CD4-positive, alpha-beta T cell treated with Interleukin-17A for 1 hour (primary cell): ENCODE data around the gene SOX3.

Experiments
- DNase-seq: peaks from one replicate; pipeline ENCODE4 v3.0.0-alpha.2; 2020

Gene SOX3

DNA sequence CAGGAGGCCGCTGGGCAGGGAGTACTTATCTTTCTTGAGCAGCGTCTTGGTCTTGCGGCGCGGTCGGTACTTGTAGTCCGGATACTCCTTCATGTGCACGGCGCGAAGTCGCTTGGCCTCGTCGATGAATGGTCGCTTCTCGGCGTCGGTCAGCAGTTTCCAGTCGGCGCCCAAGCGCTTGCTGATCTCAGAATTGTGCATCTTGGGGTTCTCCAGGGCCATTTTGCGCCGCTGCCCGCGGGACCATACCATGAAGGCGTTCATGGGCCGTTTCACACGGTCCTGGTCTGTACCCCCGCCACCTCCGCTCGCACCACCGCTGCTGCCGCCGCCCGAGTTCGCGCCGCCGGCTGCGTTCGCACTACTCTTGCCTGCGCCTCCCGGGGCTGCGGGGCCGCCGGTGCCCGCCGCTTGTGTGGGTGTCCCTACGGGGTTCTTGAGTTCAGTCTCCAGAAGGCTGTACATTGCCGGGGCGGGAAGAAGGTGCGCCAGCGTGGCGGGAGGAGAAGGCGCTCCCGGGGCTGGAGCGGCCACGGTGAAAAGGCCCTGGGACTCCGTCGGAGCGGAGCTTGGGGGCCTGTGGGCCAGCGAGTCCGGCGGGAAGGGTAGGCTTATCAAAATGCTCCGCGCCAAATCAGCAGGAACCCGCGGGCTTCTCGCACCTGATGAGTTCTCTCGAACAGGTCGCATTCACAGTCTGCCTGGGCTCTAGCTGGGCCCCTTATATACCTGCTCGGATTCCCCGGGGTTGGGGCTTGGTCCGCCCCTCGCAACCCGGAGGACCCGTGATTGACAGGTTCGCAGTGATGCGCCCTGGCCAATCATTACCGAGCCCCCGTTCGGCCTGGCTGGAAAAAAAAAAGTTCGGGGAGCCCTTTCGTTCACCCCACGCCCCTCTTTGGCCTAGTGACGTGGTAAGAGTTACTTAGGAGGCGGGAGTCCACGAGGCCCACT is at the start of gene SOX3:
TSS of gene SOX3 (minus strand) at position 699 of the 954 bp plus-strand sequence. CDS start at position 690, 9 bp downstream.
- DNase-seq: no peak

DNA sequence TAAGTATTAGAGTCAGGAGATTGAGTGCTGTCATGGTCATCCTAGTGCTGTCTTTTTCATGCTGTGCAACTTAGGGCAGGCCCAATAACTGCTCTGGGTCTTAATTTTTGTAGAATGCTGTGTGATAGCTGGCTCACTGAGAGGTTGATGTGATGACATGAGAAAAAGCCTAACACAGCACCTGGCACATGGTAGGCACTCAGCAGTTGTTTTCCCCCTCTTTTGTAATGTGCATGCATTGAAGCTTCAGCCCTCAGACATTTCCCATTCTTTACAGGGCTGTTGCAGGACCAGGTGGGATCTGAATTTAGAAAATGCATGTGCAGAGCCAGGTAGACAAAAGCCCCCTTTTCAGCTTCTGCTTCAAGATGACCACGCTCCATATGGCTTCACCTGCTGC is 44.1 kb upstream of the SOX3 start:
- DNase-seq: no peak

DNA sequence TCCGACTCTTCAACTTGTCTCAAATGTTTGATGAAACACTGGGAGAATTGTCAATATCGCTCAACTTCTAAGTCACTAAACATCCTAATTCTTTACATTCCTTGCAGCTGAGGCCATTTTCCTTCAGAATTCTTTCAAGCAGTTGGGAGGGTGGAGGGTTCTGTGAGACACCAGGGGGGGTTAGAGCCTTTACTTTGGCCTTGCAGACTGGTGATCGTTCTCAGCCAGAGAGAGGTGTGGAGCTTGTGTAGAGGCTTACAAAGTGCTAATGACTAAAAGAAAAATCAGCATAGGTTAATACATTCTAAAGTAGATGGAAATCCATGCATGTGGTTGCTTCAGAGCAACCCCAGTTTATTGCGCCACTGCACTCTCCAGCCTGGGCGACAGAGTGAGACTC is 21.3 kb upstream of the SOX3 start:
- no peak for DNase-seq

GRCh38 chrX:140525448-140525847 is 20.6 kb upstream of the SOX3 start:
- no peak for DNase-seq

- DNase-seq: no peak
Observed at GRCh38 chrX:140524556-140524955, 19.7 kb upstream of the SOX3 start.

DNA sequence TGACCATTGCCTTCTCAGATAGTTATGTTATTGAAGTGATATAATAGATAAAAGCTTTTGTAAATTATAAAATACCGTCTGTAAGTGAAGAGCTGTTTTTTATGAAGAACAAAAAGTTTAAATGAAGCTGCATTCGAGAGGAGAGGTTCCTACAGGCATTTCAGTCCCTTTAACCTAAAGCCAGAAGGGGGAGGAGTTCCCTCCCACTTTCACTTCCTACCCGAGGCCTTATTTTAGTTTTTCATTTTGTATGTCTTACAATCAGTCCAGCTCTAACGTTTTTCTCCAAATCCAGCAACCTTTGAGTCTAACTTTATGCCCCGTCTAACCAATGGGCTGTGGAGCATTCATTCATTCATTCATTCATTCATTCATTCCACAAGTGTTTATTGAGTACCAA is 16.5 kb upstream of the SOX3 start:
- no peak for DNase-seq

DNA sequence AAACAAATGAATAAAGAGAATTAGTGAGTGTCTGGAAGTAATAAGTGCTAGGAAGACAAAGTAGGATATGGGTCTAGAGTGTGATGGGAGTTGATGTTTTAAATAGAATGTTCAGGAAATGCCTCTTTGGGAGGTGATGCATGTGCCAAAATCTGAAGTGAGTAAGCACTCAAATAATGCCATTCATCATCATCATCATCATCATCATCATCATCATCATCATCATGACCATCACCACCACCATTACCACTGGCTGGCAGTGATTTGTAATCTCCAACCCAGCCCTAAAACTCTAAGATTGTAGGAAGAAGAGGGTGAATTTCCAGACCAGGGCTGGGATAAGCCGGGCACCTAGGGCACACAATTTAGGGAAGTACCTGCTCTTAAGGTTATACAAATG is 9.7 kb upstream of the SOX3 start:
- DNase-seq: no peak

DNA sequence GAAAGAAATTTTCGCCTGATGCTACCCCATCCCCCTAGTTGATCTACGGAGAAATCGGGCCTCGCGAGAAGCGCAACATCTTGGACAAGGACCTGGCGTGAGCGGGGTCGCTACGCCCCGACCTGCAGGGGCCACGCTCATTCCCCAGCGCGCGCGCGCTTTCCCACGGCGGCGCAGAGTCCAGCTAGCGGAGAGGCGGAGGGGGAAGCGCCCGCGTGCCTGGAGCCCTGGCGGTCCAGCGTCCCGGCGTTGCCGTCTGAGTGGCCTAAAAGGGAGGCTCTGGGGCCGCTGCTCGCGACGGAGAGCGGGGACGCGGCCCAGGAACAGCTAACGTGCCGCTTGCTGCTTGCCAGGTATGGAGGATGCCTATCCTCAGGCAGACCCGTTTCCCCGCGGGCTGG is 6.0 kb upstream of the SOX3 start:
- no peak for DNase-seq

DNA sequence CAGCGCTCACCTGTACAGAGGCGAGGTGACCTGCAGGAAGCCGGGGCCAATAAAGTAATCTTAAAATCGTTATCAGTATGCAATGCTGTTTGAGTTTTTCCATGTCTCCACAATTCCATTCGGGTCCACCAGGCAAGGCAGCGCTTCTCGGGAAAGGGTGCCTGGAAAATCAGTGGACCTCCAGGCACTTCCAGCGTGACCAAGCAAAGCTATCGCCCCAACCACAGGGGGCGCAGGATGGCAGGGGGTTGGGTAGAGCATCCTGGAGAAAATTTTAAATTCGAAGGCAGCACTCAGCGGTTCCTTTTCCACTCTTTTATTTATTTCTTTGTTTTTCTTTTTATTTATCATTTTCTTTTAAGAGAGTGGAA is 5.4 kb upstream of the SOX3 start:
- DNase-seq: no peak

DNA sequence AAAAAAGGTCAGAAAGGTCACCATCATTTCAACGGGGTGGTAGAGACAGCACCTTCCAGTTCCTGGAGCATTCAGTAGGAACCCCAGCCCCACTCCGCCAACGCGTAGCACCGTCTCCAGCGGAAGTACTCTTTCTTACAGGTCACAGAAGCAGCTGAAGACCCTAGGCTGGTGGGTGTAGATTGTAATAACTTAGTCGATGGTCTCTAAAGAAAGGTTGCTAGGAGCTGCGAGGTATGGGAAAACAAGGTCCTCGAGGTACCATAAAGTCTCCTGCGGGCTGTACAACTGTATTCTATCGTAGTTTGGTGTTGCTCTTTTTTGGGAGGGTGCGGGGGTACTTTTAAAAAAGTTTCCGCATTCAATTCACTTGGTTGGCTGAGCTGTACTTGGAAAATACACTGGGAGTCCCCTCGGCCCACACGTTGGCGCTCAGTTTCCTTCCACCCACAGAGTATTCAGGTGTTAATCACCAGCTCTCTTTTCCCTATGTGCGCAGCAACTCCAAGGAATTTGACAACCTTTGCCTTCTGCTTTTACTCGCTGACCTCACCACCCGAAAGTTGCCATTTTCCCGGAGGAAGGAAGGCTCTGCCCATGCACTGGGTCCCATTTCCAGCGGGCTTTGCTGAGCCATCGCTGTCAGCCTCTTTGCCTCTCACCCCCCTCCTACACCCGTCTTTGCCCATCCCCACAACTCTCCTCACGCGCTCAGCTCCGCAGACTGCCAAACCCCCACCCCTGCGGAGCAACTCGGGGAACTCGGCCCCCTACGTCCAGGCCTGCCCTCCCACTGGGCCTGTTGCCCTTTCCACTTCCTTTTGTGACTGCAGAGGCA is 4.8 kb upstream of the SOX3 start:
- no peak for DNase-seq

GRCh38 chrX:140508958-140509357 is 4.1 kb upstream of the SOX3 start:
- DNase-seq: no peak

DNA sequence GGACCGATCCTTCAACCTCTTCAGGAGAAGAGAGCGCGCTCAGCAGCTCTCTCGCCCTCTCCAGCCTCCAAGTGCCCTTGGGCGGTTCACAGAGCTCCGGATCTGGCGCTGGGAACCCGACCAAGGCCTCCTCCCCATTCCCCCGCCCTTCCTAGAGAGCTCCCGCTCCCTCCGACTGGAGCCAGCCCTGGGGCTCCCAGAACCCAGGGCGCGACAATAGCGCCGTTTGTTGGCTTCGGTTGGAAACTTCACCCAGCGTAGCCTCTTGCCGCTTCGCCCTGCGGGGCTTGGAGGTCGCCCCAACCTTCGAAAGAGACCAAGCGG is 3.1 kb upstream of the SOX3 start:
- DNase-seq: no peak

- DNase-seq: no peak
Observed at GRCh38 chrX:140507223-140507981, 2.5 kb upstream of the SOX3 start.

- DNase-seq: no peak
Observed at GRCh38 chrX:140505421-140506337, 810 bp upstream of the SOX3 start.

DNA sequence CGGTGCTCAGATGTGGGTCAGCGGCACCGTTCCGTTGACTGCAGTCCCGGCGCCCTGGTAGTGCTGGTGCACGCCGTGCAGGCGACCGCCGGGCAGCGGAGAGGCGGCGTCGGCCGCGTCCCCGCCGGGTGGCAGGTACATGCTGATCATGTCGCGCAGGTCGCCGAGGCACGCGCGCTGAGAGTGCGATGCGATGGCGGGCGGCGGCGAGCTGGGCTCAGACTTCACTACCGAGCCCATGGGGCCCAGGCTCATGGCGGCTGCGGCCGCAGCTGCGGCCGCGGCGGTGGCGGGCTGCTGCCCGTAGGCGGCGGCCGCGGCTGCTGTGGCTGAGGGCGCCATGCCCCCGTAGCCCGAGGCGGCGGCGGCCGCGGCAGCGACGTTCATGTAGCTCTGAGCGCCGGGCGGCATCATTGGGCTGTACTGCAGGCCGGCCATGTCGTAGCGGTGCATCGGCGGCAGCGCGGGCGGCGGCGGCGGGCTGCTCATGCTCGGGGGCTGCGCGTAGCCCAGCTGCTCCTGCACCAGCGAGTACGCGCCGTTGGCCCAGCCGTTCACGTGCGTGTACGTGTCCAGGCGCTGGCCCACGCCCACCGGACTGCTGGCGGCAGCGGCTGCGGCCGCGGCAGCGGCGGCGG is 1.0 kb downstream of the SOX3 start:
- DNase-seq: no peak

GRCh38 chrX:140503238-140503601 is 1.6 kb downstream of the SOX3 start:
- no peak for DNase-seq

- DNase-seq: no peak
Observed at GRCh38 chrX:140502491-140503237, 2.2 kb downstream of the SOX3 start.

- no peak for DNase-seq
Observed at GRCh38 chrX:140501940-140502468, 2.9 kb downstream of the SOX3 start.

DNA sequence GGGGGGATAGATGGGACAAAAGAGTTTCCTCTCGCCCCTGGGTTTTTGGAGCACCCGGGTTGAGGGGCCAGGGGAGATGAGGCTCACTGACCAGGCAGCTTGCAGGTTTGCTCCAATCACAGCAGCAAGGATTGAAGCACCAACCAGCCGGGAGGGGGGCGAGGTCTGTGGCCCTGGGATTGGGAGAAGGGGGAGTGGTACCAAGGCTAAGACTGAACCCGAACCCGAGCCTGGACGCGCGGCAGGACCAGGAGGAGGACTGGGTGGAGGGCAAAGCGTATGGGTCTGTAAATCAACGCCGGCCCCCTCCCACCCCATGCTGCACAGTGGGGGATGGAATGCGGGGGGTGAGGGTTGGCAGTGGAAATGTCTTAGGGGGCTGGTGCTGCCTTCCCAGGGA is 3.5 kb downstream of the SOX3 start:
- DNase-seq: no peak

DNA sequence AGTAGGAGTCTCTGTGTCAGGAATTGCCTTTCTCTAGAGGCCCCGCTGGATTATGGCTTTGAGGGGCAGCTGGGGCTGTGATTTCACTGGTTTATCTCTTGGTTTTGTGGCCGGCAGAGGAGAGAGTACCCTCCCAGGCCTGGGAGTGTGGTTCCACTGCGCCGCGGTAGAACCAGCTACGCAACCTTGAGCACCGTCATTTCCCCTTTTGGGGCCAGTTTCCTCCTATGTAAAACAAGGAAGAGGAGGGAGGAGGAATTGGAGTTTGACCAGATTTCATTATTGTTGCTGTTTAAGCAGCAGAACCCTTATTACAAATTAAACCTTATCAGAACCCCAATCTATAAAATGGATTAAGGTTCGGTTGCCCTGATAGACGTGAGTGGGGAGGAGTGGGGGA is 4.4 kb downstream of the SOX3 start:
- no peak for DNase-seq

DNA sequence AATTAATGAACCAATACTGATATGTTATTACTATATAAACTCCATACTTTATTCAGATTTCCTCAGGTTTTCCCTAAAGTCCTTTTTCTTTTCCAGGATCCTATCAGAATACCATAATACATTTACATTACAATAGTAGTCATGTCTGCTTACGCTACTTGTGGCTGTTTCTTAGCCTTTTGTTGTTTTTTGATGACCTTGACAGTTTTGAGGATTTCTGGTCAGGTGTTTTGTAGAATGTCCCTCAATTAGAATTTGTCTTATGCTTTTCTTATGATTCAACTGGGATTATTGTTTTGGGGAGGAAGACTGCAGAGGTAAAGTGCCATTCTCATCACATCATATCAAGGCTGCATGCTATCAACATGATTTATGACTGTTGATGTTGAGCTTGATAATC is 9.1 kb downstream of the SOX3 start:
- no peak for DNase-seq
